Esophagus muscularis mucosa (tissue), 4 donors: ENCODE results near the gene RNGTT. TPM values are rescaled to one million over a fixed set of nuclear protein-coding genes. Genes with fewer than 3 reads are reported as not detected.
"Not testable (repeated sequence)": the region's sequence is repeated elsewhere in the genome, so short reads cannot be mapped to it uniquely, and the experiment has no call there.

Experiments used
- DNase-seq: peaks from one replicate; pipeline ENCODE4 v3.0.0-alpha.2; 2017; ENCODE audit errors: extremely low spot score
- H3K27ac ChIP-seq, 4 donors: fragments of 200-600 bp; sonication (generic); replicated peaks in 1 of 4; 1 replicate in 3 of 4; 2 replicates in 1 of 4; pipeline ENCODE4 v1.5.1; 2016 to 2019; ENCODE audit warnings: mild to moderate bottlenecking in 1 of 4
- H3K27me3 ChIP-seq, 4 donors: fragments of 200-600 bp; sonication (generic); one replicate each; pipeline versions ENCODE4 v1.5.1 to v1.6.0; 2016 to 2019
- H3K36me3 ChIP-seq, 4 donors: fragments of 200-600 bp; sonication (generic); one replicate each; pipeline ENCODE4 v1.5.1; 2016 to 2019
- H3K4me1 ChIP-seq, 4 donors: fragments of 200-600 bp; sonication (generic); one replicate each; pipeline ENCODE4 v1.5.1; 2016 to 2019
- H3K4me3 ChIP-seq, 4 donors: fragments of 200-600 bp; sonication (generic); 1 replicate in 2 of 4; 2 replicates in 2 of 4; pipeline ENCODE4 v1.5.1; 2016 to 2019; ENCODE audit warnings: mild to moderate bottlenecking in 4 of 4, moderate library complexity in 1 of 4
- H3K9me3 ChIP-seq, 4 donors: fragments of 200-600 bp; sonication (generic); 1 replicate in 3 of 4; 2 replicates in 1 of 4; pipeline ENCODE4 v1.5.1; 2016 to 2019
- EP300 ChIP-seq: sonication (generic); formaldehyde crosslinking; IDR thresholded peaks from one replicate; pipeline ENCODE4 v1.6.1; 2017; ENCODE audit warnings: antibody characterized with exemption
- POLR2A ChIP-seq: fragments of 450-650 bp; IDR thresholded peaks from one replicate; pipeline ENCODE4 v1.6.1; 2017; ENCODE audit warnings: antibody characterized with exemption, moderate library complexity, mild to moderate bottlenecking, low read depth
- POLR2AphosphoS5 ChIP-seq, 2 donors: sonication (generic); formaldehyde crosslinking; IDR thresholded peaks; one replicate each; pipeline ENCODE4 v1.6.1; 2017; ENCODE audit warnings: antibody characterized with exemption in 2 of 2
- WGBS: methylation state at CpG from one replicate; pipeline ENCODE4 v1.1.5; 2018; 5-methylcytosine and 5-hydroxymethylcytosine counted together
- intact Hi-C: fragments of 100-400 bp; cut with DNase I; formaldehyde crosslinking; loops from one replicate; pipeline ENCODE4 v1.15.1; 2023
- total RNA-seq, 4 donors: library from RNA; depleted of rRNA; stranded (reverse); fragments of >200 nt; gene quantifications; one replicate each; pipeline versions ENCODE4 v1.1.0 to v1.2.1, GENCODE V29; 2016
- TF ChIP-seq, protein P1 (sequence below), 3 experiments: fragments of 200-600 bp in 2 of 3; fragments of 450-650 bp in 1 of 3; sonication (generic) in 2 of 3; IDR thresholded peaks; one replicate each; pipeline ENCODE4 v1.5.1; 2017 to 2019; ENCODE audit warnings: antibody characterized with exemption in 3 of 3, mild to moderate bottlenecking in 2 of 3, moderate library complexity in 1 of 3

RNGTT gene
- total RNA-seq, 4 donors from 2014 or later: 10.7 to 13.9 (median 12.0) TPM

DNA sequence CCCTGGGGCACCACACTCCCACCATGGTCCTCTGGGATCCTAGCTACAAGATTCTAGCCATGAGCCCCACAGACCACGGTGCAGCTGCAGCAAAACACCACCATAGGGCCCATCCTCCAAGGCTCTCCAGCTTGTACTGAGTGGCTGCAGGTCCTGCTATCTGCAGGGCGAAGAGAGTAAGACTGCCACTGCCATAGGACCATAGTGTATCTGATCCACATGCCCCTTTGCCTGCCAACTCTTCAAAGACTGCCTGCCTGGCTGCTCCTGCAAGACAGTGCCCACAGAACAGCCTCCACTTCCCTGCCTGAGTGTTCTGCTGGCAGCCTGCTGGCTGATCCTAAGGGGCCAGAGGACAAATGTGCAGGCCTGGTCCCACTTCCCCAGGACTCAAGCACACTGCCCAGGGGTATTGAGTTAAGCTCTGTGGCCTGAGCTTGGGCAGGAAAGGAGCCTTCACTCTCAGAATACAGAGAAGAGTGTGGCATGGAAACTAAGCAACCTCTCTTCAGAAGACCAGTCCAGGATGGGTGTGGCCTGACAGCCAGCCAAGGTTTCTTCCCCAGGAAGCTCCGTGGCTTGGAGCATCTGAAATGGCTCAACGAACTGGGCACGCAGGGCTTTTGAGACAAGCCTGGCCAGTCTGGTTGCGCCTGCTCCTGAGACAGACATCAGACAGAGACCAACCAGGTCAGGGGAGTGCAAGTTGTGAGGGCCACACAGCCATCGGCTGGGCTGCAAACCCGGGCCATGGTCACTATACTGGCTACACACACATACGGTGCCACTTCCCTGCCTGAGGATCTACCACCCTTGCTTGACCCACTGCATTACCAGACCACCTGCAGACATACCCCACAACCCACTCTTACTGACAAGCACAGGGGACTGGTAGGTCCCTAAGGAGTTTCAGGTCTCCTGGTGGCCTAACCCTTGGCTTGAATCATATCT lies 54.5 kb downstream of the RNGTT start:
- Histone ChIP-seq H3K36me3 (peaks cover 0 to 10% (median 3%) of the 10 kb centered on the region in 4 donors), H3K27me3 (no peaks in the 10 kb centered on the region), H3K27ac (no peak overlapping the region), H3K9me3 (no peaks in the 10 kb centered on the region), H3K4me3 (no peak overlapping the region), H3K4me1 (peaks cover 9 to 13% (median 11%) of the 10 kb centered on the region in 4 donors)
- intact Hi-C loops: no loop called here
- no peak for DNase-seq
- no peak for TF ChIP-seq POLR2AphosphoS5 (IDR thresholded peaks at IDR 0.05)
- TF ChIP-seq POLR2A: no peak
- TF ChIP-seq, protein P1, sequence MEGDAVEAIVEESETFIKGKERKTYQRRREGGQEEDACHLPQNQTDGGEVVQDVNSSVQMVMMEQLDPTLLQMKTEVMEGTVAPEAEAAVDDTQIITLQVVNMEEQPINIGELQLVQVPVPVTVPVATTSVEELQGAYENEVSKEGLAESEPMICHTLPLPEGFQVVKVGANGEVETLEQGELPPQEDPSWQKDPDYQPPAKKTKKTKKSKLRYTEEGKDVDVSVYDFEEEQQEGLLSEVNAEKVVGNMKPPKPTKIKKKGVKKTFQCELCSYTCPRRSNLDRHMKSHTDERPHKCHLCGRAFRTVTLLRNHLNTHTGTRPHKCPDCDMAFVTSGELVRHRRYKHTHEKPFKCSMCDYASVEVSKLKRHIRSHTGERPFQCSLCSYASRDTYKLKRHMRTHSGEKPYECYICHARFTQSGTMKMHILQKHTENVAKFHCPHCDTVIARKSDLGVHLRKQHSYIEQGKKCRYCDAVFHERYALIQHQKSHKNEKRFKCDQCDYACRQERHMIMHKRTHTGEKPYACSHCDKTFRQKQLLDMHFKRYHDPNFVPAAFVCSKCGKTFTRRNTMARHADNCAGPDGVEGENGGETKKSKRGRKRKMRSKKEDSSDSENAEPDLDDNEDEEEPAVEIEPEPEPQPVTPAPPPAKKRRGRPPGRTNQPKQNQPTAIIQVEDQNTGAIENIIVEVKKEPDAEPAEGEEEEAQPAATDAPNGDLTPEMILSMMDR (IDR thresholded peaks at IDR 0.05): no peak
- no peak for TF ChIP-seq EP300
- WGBS: 80% methylated on average over 8 of the region's 9 CpGs

DNA sequence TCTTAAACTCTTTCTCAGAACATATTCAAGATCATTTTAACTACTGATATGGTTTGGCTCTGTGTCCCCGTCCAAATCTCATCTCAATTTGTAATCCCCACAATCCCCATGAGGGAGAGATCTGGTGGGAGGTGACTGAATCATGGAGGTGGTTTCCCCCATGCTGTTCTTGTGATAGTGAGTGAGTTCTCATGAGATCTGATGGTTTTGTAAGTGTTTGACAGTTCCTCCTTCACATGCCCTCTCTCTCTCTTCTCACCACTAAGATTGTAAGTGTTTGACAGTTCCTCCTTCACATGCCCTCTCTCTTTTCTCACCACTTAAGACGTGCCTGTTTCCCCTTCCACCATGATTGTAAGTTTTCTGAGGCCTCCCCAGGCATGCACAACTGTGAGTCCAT lies 56.3 kb downstream of the RNGTT start:
- H3K4me3 ChIP-seq, H3K9me3 ChIP-seq, intact Hi-C loops, H3K27ac ChIP-seq, H3K27me3 ChIP-seq, DNase-seq: not testable (repeated sequence)
- peaks cover 9 to 13% (median 11%) of the 10 kb centered on the region in 4 donors for H3K4me1 ChIP-seq
- WGBS: 61% methylated on average over 2 of the region's 2 CpGs
- H3K36me3 ChIP-seq: peaks cover 0 to 21% (median 3%) of the 10 kb centered on the region in 4 donors

DNA sequence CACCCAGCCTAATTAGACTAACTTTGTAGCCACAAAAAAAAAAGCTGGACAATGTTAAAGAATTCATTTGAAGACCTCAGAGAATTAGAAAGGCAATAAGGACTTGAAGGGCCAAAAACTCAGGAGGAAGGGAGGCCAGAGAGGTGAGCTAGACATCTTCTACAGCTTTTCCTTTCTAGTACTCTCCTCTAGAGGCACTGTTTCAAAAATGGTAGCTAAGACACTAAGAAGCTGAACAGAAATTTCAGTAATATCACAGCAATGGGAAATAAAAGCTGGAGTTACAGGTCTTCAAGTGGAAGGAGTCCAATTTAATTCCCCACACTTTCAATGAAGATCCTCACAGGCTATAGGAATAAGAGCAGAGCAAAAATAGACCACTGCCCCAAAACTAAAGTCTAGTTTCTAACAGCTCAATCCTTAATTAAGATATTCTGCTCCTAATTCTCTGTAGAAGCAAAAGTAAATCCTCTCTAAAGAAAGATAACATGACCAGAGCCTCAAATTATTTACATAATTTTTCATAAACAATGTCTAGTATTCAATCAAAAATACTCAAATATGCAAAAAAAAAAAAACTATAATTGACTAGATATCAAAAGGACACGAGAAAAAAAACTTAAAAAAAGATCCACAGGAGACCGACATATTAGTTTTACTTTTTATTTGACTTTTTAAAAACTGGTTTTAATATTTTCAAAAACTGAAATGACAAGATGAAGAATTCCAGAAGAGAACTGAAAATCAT lies 63.7 kb downstream of the RNGTT start:
- TF ChIP-seq POLR2AphosphoS5 (IDR thresholded peaks at IDR 0.05): no peak
- no peak for TF ChIP-seq EP300
- no peak for TF ChIP-seq POLR2A
- TF ChIP-seq, protein P1 (IDR thresholded peaks at IDR 0.05): no peak
- no peak overlapping the region for H3K4me3 ChIP-seq
- intact Hi-C loops: no loop called here
- no peak overlapping the region for H3K27ac ChIP-seq
- no peaks in the 10 kb centered on the region for H3K4me1 ChIP-seq
- peaks cover 0 to 25% (median 7%) of the 10 kb centered on the region in 4 donors for H3K36me3 ChIP-seq
- no peaks in the 10 kb centered on the region for H3K9me3 ChIP-seq
- H3K27me3 ChIP-seq: no peaks in the 10 kb centered on the region
- no peak for DNase-seq
- WGBS: over 99% methylated on average over 2 of the region's 2 CpGs

DNA sequence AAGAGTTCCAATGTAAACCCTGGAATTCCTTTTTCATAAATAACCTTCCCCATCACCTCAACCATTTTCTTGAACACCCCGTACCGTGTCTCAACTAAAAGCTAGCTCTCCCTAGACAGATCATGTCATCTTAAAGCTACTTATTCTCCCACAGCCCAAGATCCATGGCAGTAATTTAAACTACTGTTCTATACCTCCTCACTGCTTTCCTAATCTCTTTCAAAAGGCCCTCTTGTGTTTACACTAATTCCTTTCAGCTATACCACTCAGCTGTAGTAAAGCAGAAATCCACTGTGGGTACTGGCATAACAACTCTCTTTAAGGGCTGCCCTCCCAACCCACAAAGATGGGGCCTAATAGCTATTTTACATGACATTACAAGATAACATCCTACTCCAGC lies 67.5 kb downstream of the RNGTT start:
- Histone ChIP-seq H3K27me3 (no peaks in the 10 kb centered on the region), H3K36me3 (peaks cover 0 to 3% (median 0%) of the 10 kb centered on the region in 4 donors), H3K4me1 (no peaks in the 10 kb centered on the region), H3K4me3 (no peak overlapping the region), H3K27ac (no peak overlapping the region), H3K9me3 (no peaks in the 10 kb centered on the region)
- intact Hi-C loops: no loop called here
- no peak for DNase-seq
- TF ChIP-seq POLR2A: no peak
- TF ChIP-seq POLR2AphosphoS5 (IDR thresholded peaks at IDR 0.05): no peak
- no peak for TF ChIP-seq EP300
- TF ChIP-seq, protein P1 (IDR thresholded peaks at IDR 0.05): no peak
- WGBS: 93% methylated on average over 2 of the region's 2 CpGs
